Kidney (tissue), 14 donors: ENCODE data around the gene TMEM14A. TPM values are rescaled to one million over a fixed set of nuclear protein-coding genes. Genes with fewer than 3 reads are reported as not detected.
A peak's percentile ranks its signal among the peaks of the same experiment; 100 is the strongest.

Experiments used
- DNase-seq, 5 donors: peaks; one replicate each; pipeline ENCODE4 v3.0.0-alpha.2; 2013 to 2020
- FAIRE-seq: peaks from 2 replicates; lab custom pipeline; 2012; peaks lifted over from hg19 to GRCh38; lab: Jason Lieb, UNC
- H3K27ac ChIP-seq, 2 donors: one replicate each; pipeline ENCODE4 v1.7.0; 2013; ENCODE audit warnings: low read depth in 2 of 2, low read length in 2 of 2, inconsistent platforms in 1 of 2
- H3K27me3 ChIP-seq: one replicate; pipeline ENCODE4 v1.7.1; 2013; ENCODE audit warnings: low read length, inconsistent platforms; ENCODE audit not compliant: control insufficient read depth, insufficient read depth
- H3K36me3 ChIP-seq, 3 donors: one replicate each; pipeline versions ENCODE4 v1.7.0 to v1.7.1; 2013; ENCODE audit warnings: low read length in 3 of 3, control low read depth in 1 of 3, inconsistent platforms in 1 of 3; ENCODE audit not compliant: insufficient read depth in 3 of 3, control insufficient read depth in 2 of 3
- H3K4me1 ChIP-seq, 3 donors: one replicate each; pipeline versions ENCODE4 v1.7.0 to v1.7.1; 2013; ENCODE audit warnings: low read length in 3 of 3, inconsistent platforms in 1 of 3, low read depth in 1 of 3; ENCODE audit not compliant: control insufficient read depth in 2 of 3, insufficient read depth in 2 of 3
- H3K4me3 ChIP-seq, 3 donors: one replicate each; pipeline versions ENCODE4 v1.7.0 to v1.8.1; 2013; ENCODE audit warnings: low read length in 3 of 3, control low read depth in 1 of 3, inconsistent platforms in 1 of 3
- H3K9ac ChIP-seq, 3 donors: one replicate each; pipeline versions ENCODE4 v1.7.0 to v1.7.1; 2013; ENCODE audit warnings: low read length in 3 of 3, control low read depth in 1 of 3, inconsistent platforms in 1 of 3
- H3K9me3 ChIP-seq, 3 donors: one replicate each; pipeline versions ENCODE4 v1.7.0 to v1.7.1; 2013; ENCODE audit warnings: low read length in 3 of 3, control low read depth in 1 of 3, inconsistent platforms in 1 of 3; ENCODE audit not compliant: control insufficient read depth in 2 of 3, insufficient read depth in 1 of 3
- CTCF ChIP-seq: IDR thresholded peaks from 3 replicates; pipeline ENCODE4 v1.5.1; 2012; ENCODE audit warnings: mild to moderate bottlenecking, moderate library complexity, borderline replicate concordance; ENCODE audit not compliant: insufficient read depth; ENCODE audit errors: extremely low read depth
- intact Hi-C: fragments of 100-400 bp; cut with DNase I; formaldehyde crosslinking; loops from one replicate; pipeline ENCODE4 v1.11.1; 2022
- polyA plus RNA-seq: library from polyadenylated mRNA; stranded (reverse); fragments of 350-450 nt; fragmentation: Illumina TruSeq; extraction: RNeasy Lipid Tissue Mini Kit (QIAGEN cat#74804); gene quantifications from one replicate; pipeline ENCODE4 v1.2.3, GENCODE V29; 2014; ENCODE audit warnings: low read depth, low replicate concordance; ENCODE audit not compliant: insufficient read depth
- total RNA-seq: library from RNA; stranded (reverse); fragmentation: NEBNext Ultra II Directional; extraction: Animal tissue kit (Norgen Biotek cat#: 25700); gene quantifications from one replicate; pipeline ENCODE4 v1.2.1, GENCODE V29; 2021
- donor health status: control.
- donor health status: control.
- donor health status: control.
- donor health status: control.
- donor health status: control.
- donor health status: DM: yes; HTN: yes; CAD: no.
- donor health status: Normal renal cell carcinoma (clear cell type).

Gene TMEM14A
- total and polyA plus RNA-seq, 2 donors from 2014 or later, result 23.8 to 48.8 TPM

- intact Hi-C loops, result no loop called here
- DNase-seq (no peak), FAIRE-seq (no peak)
- H3K36me3 ChIP-seq, result no peaks in the 10 kb centered on the region
- no peaks in the 10 kb centered on the region for H3K9me3 ChIP-seq
- no peaks in the 10 kb centered on the region for H3K27me3 ChIP-seq
- H3K9ac ChIP-seq, result peak overlapping the region in 1 of 3 donors; percentile 19
- peak overlapping the region; percentile 77 to 80 for H3K27ac ChIP-seq
- no peak overlapping the region for H3K4me3 ChIP-seq
- TF ChIP-seq CTCF, result no peak
- H3K4me1 ChIP-seq, result peaks cover 0 to 21% (median 7%) of the 10 kb centered on the region in 3 donors
Observed at GRCh38 chr6:52725535-52726192, 54.8 kb downstream of the TMEM14A start.

GRCh38 chr6:52726193-52726542 is 55.3 kb downstream of the TMEM14A start:
- no peak for DNase-seq
- Histone ChIP-seq H3K27me3 (no peaks in the 10 kb centered on the region), H3K4me1 (peaks cover 0 to 21% (median 7%) of the 10 kb centered on the region in 3 donors), H3K9ac (no peak overlapping the region), H3K27ac (peak overlapping the region; percentile 54 to 77), H3K36me3 (no peaks in the 10 kb centered on the region), H3K4me3 (no peak overlapping the region), H3K9me3 (no peaks in the 10 kb centered on the region)
- intact Hi-C loops, result no loop called here
- no peak for TF ChIP-seq CTCF
- FAIRE-seq, result no peak

GRCh38 chr6:52726741-52727535 is 56.0 kb downstream of the TMEM14A start:
- no peak for TF ChIP-seq CTCF

More at GRCh38 chr6:52726741-52727535, 56.0 kb downstream of the TMEM14A start:
- Histone ChIP-seq H3K9me3 (no peaks in the 10 kb centered on the region), H3K27me3 (no peaks in the 10 kb centered on the region), H3K36me3 (no peaks in the 10 kb centered on the region), H3K27ac (peak overlapping the region in 1 of 2 donors; percentile 47), H3K9ac (no peak overlapping the region), H3K4me1 (peaks cover 0 to 21% (median 7%) of the 10 kb centered on the region in 3 donors), H3K4me3 (no peak overlapping the region)
- DNase-seq, result no peak
- no peak for FAIRE-seq
- intact Hi-C loops, result no loop called here
